GM12873 (cell line): ENCODE measurements around the gene VDR.

Experiments
- TF ChIP-seq, protein P1 (sequence below): IDR thresholded peaks from 2 replicates; pipeline ENCODE4 v1.5.1; 2012; ENCODE audit warnings: low read depth, mild to moderate bottlenecking, moderate library complexity, low read length, control low read depth; ENCODE audit not compliant: insufficient read depth; ENCODE audit errors: missing control alignments

Gene VDR

DNA sequence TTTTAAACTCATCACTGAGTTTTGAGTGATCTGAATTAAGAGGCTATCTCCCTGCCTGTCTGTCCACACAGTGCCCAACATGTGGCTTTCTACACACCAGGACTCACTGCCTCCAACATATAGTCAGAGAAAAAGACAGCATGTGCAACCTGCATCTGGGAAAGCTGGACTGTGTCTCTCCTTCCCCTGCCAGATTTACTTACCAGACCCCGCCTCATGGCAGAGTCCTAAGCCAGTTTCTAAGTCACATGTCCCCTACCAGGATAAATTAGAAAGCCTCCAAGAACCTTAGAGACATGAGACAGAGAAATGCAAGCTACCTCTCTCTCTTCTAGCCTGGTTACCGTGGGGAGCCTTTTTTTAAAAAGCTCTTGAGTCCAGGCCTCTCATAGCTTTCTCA lies 82.4 kb downstream of the VDR start:
- TF ChIP-seq, protein P1, sequence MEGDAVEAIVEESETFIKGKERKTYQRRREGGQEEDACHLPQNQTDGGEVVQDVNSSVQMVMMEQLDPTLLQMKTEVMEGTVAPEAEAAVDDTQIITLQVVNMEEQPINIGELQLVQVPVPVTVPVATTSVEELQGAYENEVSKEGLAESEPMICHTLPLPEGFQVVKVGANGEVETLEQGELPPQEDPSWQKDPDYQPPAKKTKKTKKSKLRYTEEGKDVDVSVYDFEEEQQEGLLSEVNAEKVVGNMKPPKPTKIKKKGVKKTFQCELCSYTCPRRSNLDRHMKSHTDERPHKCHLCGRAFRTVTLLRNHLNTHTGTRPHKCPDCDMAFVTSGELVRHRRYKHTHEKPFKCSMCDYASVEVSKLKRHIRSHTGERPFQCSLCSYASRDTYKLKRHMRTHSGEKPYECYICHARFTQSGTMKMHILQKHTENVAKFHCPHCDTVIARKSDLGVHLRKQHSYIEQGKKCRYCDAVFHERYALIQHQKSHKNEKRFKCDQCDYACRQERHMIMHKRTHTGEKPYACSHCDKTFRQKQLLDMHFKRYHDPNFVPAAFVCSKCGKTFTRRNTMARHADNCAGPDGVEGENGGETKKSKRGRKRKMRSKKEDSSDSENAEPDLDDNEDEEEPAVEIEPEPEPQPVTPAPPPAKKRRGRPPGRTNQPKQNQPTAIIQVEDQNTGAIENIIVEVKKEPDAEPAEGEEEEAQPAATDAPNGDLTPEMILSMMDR, result no peak

DNA sequence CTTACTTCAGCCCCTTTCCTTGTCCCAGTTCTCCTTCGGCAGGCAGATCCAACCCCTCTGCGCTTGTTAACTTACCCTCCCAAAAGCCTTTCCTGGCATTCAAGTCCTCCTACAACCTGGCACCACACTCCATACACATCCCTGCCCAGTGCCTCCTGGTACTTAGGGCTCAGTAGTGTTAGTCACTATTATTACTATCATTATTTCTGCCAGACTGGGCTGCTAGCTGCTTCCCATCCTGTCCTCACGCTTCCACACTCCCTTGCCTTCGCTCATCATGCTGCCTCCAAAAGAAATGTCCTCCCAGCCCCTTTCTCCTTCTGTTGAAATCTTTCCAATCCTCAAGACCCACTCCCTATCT lies 83.5 kb downstream of the VDR start:
- TF ChIP-seq, protein P1, result no peak

DNA sequence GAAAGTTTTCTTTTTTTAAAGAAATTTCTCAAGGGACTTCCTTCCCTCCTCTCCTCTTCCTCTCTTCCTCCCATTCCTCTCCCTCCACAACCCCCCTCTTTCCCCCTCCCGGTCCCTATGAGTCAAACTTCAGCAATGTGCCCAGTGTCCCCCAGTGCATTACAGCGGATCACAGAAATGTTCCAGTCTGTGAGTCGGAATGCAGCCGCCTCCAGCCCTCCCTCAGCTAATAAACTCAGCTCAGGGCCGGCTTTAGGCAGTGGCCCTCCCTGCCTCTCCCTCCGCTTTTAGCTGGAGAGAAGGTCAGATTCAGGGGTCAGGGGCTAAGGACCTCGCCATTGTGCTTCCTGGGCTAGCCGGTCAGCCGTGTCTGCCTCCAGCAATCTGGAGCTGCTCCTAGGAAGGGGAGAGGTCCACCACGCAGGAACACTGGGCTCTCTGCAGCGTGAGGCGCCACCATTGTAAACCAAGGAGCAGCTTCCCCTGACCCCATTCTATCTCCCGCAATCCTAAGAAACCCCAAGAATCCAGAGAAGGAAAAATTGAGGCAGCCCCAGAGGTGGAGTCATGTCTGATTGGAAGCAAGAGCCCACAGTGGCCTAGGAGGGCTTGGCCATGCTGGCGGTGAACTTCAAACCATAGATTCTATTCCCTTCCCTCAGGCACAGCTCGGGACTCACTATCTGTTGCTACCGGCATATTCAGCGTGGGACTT lies 84.0 kb downstream of the VDR start:
- TF ChIP-seq, protein P1, result no peak

DNA sequence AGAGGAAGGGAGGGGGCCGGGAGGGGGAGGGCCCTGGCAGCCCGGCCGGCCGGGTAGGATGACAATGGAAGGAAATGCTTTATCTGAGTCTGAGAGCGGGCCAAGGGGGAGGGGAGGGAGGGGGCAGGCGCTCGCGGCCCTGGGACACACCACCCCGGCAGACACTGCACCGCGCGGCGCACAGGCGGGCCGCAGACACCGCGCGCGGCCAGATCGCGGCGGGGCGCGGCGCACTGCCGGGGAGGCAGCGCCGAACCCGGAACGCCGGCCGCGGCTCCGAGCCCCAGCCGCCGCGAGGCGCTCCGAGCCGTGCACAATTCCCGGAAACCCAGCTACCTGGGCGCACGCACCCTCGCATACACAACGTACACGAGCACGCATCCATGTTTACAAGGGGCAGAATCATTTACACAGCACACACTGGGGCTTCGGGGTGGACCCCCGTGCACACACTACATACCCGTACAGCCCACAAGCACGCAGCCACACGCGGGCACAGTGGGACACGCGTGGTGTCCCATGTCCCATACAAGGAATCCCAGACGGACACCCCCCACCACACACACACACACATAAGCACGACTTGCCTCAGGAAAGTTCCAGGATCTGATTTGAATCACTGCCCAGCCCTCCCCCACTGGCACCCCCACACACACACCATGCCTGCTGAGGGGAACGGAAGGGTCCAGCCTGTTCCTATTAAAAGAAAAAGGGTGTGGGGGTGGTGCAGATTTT lies 84.7 kb downstream of the VDR start, which contains the start of gene HDAC7:
TSS of gene HDAC7 (minus strand) at position 8 of the 735 bp plus-strand sequence. CDS start 118 bp downstream, outside the sequence.
- TF ChIP-seq, protein P1, result no peak

DNA sequence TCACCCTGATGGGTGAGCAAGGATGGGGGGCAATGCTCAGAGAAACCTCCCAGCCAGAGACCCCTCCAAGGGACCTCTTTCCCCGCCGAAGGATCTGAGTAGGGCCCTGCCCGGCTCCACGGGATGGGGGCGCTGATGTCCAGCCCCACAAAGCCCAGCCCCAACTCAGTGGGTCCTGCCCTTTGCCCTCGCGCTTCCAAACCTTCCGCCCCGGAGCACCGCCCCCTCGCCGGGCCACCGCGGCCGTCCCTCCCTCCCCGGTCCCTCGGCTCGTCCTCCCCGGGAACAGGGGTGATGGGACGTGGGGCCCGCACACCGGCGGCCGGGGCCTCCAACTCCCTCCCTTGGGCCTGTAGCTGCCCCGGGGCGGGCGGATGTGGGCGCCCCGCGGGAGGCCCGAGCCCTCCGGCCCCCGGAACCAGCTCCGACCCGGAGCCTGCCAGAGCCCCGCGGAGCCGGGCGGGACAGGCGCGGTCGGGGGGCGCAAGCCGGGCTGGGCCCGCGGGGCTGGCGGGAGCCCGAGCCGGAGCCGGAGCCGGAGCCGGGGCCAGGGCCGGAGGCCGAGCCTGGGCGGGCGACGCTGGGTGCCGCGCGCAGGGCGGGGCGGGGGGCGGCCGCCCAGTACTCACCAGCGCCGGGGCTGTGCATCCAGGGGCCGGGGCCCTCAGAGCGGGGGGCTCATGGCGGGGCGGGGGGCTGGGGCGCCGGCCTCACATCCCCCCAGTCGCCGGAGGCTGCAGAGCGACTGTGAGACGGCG lies 85.5 kb downstream of the VDR start:
- TF ChIP-seq, protein P1, result no peak

DNA sequence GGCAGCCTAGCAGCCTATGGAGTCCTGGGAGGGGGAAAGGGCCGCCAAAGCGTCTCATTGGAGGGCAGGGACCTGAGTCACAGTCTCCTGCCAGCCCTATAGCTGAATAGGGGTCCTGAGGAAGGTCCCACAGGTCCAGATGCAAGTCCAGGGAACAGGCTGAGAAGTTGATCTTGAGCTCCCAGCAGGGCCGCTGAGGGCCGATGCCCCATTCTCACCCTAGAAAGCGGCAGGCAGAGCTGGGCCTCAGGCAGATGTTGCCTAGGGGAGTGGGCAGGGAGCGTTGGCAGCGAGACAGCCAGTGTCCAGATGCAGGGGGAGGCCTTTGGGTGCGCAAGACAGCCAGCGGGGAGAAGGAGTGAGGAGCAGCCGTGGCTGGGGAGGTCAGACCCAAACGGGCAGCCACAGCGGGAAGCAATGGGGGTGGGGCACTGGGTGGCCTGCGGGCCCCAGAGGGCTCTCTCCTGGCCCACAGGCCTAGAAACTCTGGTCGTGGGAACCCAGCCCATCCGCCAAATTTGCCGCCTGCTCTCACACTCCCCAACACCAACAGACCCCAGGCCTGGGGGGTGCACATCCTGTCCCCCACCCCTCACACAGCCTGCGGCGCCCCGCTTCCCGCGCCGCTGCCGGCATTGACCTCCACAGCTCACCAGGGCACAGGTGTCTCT lies 86.2 kb downstream of the VDR start:
- TF ChIP-seq, protein P1, result no peak
